LNCAP (cell line): ENCODE data around the gene P2RY8.

ENCODE experiments used
- TF ChIP-seq, protein P1 (sequence below): fragments of 450-650 bp; IDR thresholded peaks from 2 replicates; pipeline ENCODE4 v1.5.1; 2017; ENCODE audit warnings: mild to moderate bottlenecking

The P2RY8 gene

GRCh38 chrX:1420371-1420770 is 116.6 kb downstream of the P2RY8 start:
- TF ChIP-seq, protein P1, sequence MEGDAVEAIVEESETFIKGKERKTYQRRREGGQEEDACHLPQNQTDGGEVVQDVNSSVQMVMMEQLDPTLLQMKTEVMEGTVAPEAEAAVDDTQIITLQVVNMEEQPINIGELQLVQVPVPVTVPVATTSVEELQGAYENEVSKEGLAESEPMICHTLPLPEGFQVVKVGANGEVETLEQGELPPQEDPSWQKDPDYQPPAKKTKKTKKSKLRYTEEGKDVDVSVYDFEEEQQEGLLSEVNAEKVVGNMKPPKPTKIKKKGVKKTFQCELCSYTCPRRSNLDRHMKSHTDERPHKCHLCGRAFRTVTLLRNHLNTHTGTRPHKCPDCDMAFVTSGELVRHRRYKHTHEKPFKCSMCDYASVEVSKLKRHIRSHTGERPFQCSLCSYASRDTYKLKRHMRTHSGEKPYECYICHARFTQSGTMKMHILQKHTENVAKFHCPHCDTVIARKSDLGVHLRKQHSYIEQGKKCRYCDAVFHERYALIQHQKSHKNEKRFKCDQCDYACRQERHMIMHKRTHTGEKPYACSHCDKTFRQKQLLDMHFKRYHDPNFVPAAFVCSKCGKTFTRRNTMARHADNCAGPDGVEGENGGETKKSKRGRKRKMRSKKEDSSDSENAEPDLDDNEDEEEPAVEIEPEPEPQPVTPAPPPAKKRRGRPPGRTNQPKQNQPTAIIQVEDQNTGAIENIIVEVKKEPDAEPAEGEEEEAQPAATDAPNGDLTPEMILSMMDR, result no peak

DNA sequence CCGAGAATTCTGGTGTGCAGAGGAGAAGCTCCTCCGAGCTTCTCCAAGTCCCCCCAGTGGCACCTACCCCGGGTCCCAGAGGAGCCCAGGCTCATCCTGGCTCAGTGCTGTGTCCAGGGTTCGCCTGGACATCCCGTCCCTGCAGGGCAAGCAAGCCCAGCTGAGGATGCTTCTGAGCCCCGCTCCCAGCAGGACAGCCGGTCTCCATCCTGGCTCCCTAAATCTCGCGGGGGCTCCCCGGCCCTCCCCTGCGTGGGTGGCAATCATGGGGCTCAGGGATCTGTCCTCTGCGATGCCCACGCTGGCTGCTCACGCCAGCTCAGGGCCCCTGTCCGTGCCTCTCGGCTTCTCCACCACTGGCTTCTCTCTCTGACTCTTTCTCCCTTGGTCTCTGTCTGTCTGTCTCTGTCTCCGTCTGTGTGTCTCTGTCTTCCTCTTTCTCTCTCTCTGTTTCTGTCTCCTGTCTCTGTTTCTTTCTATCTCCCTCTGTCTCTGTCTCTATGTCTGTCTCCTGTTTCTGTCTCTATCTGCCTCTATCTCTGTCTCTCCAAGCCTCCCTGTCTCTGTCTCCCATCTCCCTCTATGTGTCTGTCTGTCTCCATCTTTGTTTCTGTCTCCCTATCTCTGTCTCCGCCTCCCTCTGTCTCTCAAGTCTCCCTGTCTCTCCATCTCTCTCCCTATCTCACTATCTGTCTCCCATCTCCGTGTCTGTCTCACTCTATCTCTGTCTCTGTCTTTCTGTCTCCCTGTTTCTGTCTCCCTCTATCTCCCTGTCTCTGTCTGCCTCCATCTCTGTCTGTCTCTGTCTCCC is 117.2 kb downstream of the P2RY8 start:
- TF ChIP-seq, protein P1, result no peak

DNA sequence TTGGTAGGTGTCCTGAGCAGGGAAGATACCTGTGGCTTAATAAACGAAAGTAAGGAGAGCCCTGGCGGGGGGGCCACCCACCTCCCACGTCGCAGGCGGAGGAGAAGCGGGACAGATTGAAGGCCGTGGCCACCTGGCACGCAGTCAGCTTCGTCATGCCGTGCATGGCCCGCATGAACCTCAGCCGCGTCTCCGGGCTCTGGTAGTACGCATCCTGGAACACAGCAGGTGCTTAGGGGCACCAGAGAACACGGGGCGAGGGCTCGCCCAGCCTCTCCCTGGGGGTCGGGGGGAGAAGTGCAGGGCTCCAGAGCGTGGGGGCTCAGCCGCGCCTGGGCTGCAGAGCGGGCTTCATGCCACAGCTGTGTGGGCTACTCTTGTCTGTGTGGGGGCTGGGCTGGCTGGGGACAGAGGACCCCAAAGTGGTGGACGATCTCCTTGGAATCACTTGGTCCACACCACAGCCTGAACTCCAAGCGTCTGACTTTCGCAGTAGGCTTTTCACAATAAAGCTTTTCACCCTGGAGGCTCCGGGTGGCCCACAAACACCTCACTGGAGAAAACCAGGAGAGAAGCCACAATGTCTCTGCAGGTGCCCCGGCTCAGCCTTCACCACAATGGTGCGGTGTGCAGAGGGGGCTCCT is 118.0 kb downstream of the P2RY8 start:
- TF ChIP-seq, protein P1, result no peak

GRCh38 chrX:1417921-1418771 is 118.8 kb downstream of the P2RY8 start:
- TF ChIP-seq, protein P1, result no peak

- TF ChIP-seq, protein P1, result no peak
Measured at GRCh38 chrX:1416965-1417760, 119.8 kb downstream of the P2RY8 start.

DNA sequence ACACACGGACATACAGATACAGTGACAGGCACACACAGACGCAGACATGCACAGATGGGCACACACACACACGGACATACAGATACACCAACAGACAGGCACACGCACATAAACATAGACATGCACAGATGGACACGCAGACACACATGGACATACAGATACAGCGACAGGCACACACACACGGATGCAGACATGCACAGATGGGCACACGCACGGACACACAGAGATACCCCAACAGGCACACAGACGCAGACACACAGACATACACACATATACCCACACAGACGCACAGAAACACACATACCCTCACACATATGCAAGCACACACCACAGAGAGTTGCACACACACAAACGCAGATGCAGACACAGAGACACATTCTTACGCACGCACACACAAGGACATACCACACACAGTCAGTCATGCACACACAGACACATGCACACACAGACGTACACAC is 120.6 kb downstream of the P2RY8 start:
- TF ChIP-seq, protein P1, result no peak
